SHP77 (cell line): ENCODE data around the gene GPC6.
A peak's percentile ranks its signal among the peaks of the same experiment; 100 is the strongest.

Source experiments
- DNase-seq, 2 experiments: peaks; one replicate each; lab custom pipeline; 2025; lab: John Stamatoyannopoulos, UW

Gene GPC6

DNA sequence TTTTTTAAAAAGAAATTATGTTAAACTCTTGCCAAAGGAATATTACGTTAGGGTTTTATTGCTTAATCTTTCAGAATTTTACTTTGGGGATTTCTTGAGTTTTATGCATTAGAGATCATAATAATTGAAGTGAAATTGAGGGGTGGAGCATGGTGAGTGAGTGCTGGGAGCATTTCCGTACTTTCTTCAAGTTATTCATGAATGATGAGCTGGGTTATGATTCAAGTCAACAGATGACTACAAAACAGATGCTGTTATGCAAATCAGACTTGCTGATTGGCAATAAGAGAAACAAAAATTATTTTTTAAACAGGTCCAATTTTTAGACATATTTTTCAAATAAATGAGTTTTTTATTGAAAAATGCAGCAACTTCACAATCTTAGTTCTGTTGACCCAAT is 748.6 kb downstream of the GPC6 start:
- DNase-seq = no peak

DNA sequence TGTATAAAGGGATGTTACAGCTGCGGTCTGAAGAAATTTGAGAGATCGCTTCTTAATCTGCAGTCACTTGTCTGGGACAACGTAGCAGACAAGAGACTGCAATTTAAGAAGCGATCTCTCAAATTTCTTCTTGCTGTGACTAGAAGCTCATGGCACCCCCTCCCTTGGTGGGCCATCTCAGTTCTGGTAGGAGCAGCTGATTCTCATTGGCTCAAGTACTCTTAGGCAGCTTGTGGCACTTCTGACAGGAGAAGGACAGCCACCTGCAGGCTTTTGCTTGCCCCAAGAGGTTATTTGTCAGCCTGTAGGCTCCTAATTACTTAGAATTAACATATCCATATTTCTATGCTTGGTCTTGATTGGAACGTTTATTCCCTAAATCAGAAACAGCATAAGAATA is 749.9 kb downstream of the GPC6 start:
- peak in 1 of 2 experiments; percentile 27 for DNase-seq

DNA sequence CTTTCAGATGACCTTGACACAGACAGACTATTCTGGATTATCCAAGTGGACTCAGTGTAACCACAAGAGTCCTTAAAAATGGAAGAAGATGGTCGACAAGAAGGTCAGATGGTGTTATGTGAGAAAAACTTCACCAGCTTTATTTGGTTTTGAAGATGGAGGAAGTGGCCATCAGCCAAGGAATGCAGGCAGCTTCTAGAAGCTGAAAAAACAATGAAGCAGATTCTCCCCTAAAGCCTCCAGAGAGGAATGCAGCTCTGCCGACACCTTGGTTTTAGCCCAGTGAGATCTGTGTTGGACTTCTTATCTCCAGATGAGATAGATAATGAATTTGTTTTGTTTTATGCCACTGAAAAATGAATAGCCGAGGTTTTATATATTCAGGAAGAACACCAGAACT is 751.4 kb downstream of the GPC6 start:
- DNase-seq = no peak

DNA sequence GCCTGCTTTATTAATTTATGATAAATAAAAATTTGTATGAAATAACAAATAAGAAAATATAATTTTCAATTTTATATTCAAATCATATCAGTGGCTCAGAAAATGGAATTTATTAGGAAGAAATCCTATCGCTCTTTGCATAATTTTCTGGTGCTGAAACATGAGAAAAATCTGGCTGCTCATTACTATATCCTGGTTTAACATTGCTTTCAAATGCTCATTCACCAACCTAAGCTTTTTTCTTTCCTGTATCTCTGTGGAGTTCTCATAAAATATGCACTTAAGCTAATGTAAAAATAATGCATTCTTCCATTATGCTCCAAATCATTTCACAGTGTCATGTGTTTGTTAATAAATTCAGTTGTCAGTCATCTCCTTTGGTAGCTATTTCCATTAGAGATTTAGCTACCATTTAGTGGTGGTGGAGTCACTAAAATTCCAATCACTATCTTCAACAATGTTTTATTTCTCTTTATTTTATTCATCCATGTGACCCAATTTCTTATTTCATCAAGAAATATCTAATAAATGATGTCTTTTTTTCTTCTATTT is 754.9 kb downstream of the GPC6 start:
- DNase-seq = no peak

DNA sequence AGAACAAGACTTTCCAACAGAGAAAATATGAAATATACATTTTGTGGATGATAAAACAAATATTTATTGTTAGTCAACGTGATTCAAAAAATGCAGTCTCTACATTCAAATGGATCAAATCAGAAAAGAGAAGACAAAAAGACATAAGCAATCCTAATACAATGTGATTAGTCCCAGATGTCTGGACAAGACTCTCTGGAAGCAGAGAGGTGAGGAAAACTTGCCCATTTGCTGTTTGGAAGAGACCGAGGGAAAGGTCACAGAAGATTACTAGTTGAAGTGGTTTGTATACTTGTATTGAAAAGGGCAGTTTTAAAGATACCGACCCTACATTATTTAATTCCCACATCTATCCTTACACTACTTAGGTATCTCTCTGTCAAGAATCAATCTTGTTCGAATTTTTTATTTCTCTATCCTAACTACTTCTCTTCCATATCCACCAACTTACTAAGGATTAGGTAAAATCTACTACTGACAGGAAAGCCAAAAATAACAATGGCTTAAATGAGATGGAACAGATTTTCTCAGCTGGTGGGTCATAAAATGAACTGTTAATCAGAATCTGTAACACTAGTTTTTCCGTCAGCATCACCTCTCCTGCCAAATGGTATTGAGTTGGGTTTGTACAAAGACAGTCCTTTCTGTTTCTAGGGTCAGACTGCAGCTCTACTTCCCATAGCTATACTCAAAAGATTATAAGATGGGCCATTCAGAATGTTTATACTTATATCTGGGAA is 755.7 kb downstream of the GPC6 start:
- no peak for DNase-seq

DNA sequence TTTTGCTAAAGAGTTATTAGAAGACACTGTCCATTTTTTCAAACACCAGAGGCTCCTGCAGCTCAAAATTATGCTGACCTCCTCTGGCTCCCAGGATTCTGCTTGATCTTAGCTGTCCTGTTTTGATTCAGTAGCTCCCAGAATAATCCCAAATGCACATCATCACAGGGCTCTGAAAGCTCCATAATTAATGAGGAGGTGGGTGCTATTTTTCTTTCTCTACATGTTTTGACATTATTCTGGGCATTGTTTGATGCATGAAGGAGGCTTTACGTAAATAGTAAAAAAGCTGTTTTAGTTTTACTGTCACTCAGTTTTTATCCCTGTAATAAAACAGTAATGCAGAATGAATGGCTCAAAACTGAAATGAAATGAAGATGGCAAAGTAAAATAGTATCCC is 757.4 kb downstream of the GPC6 start:
- DNase-seq = no peak

DNA sequence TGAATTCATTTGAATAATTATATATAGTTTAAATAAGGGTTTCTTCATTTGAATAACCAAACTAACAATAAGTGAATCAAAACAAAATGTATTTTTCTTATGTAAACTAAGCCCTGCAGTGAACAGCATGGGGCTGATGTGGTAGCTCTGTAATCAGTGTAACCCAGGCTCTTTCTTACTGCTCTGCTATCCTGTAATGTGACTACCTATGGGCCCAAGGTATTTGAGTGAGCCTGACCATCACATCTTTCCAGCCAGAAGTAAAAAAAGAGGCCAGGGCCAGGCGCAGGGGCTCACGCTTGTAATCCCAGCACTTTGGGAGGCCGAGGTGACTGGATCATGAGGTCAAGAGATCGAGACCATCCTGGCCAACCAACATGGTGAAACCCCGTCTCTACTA is 758.3 kb downstream of the GPC6 start:
- DNase-seq = no peak

DNA sequence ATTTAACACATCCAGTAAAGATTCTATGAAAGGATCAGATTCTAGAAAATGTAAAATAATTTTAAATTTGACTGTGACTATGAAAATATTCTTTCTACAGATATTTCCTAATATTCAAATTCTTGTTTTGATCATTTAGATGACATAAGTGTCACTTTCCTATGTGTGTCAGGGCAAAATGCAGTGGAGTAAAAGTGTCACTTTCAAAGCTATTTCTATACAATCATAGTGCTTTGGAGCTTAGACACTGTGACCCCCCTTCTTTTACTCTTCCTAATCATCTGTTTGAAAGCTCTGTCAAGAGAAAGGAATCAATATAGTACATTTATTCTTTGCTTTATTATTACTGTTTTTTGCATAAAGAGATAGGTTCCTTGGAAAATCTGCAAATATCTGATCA is 760.9 kb downstream of the GPC6 start:
- DNase-seq = no peak

DNA sequence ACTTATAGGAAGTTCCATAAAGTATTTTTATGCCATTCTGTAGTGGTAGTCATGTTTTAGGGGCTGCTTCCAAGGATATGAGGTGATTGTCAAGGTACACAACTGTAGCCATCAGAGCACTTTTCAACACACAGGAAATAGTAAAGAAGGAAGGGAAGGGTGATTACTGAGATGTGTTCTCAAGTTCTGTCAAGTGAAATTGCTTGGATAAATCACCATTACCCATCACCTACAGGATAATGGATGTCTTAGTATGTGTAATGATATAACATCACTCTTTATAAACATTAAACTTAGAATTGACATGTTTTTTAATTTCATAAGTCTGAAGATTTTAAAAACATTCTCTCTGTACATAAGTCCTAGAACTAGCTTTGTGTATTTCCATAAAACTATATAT is 765.0 kb downstream of the GPC6 start:
- DNase-seq = no peak

DNA sequence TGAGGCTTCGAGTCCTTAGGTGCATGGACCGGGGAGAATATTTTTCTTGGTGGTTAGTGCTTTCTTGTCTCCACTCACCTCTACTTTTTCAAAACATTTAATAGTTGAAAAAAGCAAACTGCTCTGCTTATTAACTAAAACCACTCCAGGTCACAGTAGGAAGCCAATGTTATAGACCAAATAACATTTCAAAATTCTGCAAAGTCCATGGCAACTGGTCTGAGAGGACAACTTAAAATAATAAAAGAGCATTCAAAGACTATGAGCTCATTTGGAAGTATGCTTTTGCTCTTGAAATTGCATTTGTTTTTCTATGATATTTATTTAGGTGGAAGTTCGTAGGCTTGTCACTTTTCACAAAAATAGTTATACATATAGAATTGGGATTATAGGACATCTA is 769.9 kb downstream of the GPC6 start:
- DNase-seq = no peak

DNA sequence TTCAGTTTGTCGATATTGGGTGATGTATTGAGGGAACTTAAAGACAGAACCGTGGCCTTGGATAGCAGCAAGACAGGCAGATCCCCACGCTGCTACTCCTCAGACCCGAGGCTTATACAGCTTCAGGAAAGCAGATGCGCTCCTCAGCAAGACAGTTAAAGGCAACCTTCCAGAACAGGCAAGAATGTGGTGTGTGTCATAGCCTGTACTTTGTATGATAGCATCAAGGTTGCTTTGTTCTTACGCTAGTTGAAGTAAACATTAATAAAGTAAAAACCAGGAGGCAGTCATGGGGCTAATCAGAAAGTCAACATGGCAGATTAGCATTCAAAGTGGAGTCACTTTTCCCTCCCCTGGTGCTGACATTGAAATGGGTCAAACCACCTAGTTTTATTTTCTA is 779.7 kb downstream of the GPC6 start:
- no peak for DNase-seq

DNA sequence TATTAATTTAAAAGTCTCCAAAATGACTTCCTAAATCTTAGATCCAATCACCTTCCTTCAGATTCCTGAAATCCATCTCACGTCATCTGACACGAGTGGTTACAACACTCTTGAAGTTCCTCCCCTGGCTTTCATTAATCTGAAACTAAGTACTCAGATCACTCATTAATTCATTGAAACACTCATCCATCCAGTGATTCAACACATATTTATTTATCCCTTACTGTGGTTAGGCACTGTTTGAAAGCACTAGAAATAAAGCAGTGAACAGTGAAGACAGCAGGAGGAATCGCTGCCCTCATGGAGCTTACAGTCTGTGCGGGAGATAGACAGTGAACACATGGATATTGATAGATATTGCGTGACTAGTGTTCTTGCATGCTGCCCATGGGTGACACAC is 780.5 kb downstream of the GPC6 start:
- DNase-seq = no peak

DNA sequence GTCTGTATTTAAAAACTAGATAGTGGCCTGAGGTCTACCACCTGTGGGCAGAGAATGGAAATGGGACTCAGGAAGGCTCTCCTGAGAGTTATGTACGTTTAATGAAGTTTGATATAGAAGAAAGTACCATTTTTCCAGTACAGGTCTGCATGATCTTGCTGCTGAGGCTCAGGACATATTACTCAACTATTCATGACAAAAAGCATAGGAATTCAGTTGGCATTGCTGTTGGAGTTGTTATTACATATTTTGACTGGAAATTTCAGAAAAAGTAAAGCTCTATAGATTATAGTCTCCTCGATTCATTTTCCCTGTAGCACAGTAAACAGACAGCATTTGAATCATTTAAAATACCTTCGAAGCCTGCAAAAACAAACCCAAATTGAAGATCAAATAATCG is 783.1 kb downstream of the GPC6 start:
- no peak for DNase-seq

DNA sequence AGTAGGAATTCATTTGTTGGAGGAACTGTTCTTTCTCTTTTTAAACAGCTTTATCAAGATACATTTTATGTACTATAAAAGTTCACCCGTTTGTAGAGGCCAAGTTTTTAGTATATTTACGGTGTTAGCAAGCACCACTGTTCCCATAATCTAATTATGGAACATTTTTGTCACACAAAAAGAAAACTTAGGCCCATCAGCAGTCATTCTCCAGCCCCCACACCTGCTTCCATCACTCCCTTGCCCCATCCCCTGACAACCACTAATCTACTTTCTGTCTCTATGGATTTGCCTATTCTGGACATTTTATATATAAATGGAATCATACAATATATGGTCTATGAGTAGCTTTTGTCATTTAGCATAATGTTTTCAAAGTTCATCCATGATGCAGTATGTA is 787.9 kb downstream of the GPC6 start:
- DNase-seq = no peak

DNA sequence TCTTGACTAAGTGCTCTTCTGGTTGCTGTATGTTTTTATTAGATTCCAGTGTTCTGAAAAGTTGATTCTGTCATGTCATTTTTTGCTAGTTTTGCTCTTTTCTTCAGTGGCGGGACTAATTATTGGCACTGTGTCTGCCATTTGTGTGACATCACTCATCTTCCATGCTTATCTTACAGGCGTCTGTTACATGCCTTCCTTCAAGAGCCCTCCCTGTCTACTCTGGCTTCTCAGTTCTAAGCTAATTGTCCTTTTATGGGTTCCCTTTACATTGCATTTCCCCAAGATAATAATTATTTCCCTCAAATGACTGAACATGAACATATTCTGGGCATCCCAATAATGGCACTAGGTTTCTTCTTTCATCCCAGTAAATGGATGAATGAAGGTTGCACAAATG is 793.8 kb downstream of the GPC6 start:
- no peak for DNase-seq

DNA sequence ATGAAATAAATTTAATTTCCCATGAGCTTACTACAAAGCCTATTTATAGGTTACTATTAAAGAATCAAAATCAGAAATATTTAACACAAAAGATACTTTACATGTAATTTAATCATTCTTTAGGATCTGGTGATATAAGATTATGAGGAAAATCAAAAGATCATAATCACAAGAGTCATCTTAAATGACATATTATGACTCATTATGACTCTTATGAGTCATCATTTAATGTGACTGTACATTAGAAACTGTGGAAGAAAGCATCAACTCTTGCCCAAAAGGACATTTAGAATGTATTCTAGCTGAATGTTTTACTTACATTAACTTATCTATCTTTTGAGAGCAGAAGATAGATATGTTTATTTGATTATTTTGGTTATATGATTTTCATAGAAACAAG is 794.2 kb downstream of the GPC6 start:
- DNase-seq = no peak

DNA sequence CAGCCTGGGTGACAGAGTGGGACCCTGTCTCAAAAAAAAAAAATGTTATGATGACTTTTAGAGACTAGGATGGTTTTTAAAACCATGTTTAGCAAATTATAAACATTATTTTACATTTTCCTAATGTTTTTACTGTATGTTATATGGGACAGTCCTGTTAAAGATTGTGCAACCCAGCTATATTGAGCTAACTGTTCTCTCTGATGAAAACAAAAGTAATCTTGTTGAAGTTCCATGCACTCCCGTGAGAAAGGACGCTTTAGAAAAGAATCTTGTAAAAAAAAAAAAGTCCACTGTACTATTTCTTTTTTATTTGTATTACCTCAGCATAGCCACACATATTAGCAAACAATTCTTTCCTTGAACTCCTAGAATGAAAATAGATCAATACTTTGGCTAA is 801.6 kb downstream of the GPC6 start:
- DNase-seq = no peak

DNA sequence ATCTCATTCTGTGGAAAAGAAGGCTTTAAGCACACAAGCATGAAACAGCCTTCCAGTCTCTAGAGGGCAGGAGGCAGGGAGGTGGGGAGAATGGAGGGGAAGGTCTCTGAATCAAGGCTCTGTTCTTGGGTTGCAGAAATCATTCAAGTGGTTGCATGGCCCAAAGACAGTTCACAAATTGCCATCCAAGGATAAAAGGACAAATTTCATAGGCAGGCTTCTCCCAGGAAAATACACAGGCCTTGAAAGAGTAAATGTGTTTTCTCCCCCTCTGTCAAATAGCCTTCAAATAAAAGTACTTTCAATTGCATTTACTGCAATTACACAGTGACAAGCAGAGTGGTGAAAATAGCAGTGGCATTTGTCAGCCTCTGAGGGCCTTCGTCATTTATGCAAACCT is 802.0 kb downstream of the GPC6 start:
- DNase-seq = no peak

DNA sequence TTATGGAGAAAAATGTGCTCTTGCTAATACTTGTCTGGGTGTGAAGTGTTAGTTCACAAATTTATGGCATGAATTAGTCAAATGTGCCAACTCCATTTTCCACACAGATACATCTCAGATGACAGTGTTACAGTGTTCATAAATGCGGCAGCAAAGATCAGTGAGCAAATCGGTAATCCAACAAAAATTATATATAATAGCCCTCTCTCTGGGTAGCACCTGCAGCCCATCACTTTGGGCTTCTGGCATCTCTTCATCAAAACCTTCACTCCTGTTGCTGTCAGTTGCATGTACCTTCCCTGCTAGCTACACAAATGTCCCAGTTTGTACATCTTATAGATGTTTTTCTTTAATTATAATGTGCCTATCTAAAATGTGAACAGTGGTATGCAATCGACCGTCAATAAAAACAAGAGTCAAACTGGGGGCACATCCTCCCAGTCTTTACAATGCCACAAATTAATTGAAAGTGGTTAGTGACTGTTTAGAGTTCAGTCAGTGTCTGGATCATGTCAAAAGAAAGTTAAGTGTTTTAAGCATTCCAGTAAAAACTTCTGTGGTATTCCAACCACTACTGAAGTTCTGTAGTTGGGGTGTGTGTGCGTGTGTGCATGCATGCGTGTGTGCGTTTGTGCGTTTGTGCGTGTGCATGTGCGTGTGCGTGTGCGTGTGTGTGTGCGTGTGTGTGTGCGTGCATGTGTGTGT is 804.0 kb downstream of the GPC6 start:
- DNase-seq = no peak

DNA sequence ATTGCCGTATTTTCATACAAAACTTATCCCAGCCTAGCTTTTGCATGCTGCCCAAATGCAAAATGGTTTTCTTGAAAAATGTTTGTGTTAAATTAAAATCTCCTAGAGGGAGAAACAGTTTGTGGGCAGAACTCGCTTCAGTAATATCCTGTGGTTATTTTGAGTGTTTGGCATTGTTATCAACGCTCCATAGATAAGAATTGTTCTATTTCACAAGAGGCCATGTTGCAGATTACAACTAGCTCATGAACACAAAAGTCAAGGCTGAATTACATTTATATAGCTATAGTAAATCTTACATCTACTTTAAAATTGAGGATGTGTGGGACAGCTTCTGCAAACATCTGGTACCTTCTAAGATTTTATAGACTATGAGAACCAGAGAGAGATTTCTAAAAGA is 805.0 kb downstream of the GPC6 start:
- no peak for DNase-seq

DNA sequence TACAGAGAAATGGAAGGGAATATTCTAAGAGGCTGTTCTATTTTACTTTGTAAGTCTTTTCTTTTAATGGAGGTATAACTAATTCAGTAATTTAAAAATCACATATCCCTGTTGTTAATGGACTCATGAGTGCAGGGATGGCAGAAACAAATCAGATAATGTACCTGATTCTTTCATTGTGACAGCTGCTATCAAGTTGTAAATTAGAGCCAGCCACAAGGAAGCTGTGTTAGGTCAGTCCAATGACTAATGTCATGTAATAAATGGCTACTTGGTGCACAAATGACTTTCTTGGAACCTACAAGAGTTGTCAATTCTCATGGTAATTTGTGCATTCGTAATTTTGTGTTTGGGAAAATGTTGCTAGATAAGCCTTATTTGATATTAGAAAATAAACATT is 806.5 kb downstream of the GPC6 start:
- DNase-seq = no peak

DNA sequence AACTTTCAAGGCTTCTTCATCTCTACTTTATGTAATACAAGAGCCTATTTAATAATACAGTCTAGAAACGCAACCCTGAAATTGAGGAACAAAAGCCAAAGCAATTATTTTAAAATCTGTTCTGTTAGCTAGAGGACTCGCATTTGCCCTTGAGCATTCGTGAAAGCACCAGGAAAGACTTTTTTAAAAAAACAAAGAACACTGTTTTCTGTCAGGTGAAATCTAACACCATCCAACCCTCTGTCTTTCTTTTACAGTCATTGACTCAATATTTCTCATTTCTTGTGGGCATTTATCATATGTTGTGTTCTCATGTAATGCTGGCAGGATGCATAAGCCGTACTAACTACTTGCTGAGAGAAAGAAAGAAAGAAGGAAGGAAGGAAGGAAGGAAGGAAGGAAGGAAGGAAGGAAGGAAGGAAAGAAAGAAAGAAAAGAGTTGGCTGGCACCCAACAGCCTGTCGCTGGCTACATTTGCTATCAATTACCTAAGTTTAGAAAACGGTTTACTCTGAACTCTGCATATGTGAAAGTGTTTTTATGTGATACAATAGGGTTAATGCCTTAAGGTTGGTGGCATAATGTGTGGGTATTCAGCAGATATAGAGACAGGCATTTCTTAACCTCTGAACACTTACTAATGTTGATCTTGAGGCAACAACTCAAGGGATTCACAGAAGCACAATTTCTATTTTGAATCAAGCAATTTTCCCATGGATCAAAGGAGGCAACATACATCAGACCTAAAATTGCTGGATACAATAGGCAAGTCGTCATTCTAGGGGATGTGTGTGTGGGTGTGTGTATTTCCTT is 807.4 kb downstream of the GPC6 start:
- no peak for DNase-seq

DNA sequence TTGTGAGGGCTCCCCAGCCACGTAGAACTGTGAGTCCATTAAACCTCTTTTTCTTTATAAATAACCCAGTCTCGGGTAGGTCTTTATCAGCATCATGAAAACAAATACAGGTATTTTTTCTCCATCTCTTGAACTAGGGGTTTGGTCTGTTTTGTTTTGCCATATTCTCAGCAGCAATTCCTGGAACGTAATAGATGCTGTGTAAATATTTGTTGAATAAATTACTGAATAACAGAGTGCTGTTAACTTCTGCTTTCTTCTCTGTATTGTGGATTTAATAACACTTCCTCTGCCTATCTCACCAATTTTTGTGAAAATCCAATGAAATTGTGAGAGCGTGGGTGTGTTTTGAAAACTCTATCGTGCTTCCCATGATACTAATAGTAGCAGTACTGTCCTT is 823.4 kb downstream of the GPC6 start:
- no peak for DNase-seq
